Parathyroid adenoma (tissue), 2 donors: ENCODE measurements around the gene LONRF3.

Experiments used
- H2AFZ ChIP-seq: fragments of 300-600 bp; sonication (generic); one replicate; pipeline ENCODE4 v1.7.0; 2017; ENCODE audit warnings: antibody characterized with exemption, mild to moderate bottlenecking
- H3K27ac ChIP-seq: fragments of 300-600 bp; sonication (generic); one replicate; pipeline ENCODE4 v1.7.0; 2017
- H3K27me3 ChIP-seq: fragments of 300-600 bp; sonication (generic); one replicate; pipeline ENCODE4 v1.7.0; 2017; ENCODE audit warnings: low read length; ENCODE audit not compliant: control insufficient read depth, insufficient read depth
- H3K36me3 ChIP-seq: fragments of 300-600 bp; sonication (generic); one replicate; pipeline ENCODE4 v1.7.0; 2017; ENCODE audit warnings: low read length; ENCODE audit not compliant: control insufficient read depth, insufficient read depth
- H3K4me1 ChIP-seq: fragments of 300-600 bp; sonication (generic); one replicate; pipeline ENCODE4 v1.7.0; 2017; ENCODE audit warnings: control low read depth
- H3K4me2 ChIP-seq: fragments of 300-600 bp; sonication (generic); one replicate; pipeline ENCODE4 v1.7.0; 2017; ENCODE audit warnings: low read length
- H3K4me3 ChIP-seq: fragments of 300-600 bp; sonication (generic); one replicate; pipeline ENCODE4 v1.7.0; 2017; ENCODE audit warnings: low read depth, low read length
- H3K79me2 ChIP-seq: fragments of 300-600 bp; sonication (generic); one replicate; pipeline ENCODE4 v1.7.0; 2017; ENCODE audit warnings: control low read depth
- H3K9ac ChIP-seq: fragments of 300-600 bp; sonication (generic); one replicate; pipeline ENCODE4 v1.7.0; 2017; ENCODE audit warnings: mild to moderate bottlenecking
- H3K9me3 ChIP-seq: fragments of 300-600 bp; sonication (generic); one replicate; pipeline ENCODE4 v1.7.0; 2017; ENCODE audit warnings: low read length; ENCODE audit not compliant: control insufficient read depth
- CTCF ChIP-seq: fragments of 300-600 bp; sonication (generic); IDR thresholded peaks from one replicate; pipeline ENCODE4 v1.7.0; 2017; ENCODE audit warnings: antibody characterized with exemption, mild to moderate bottlenecking
- donor health status: primary hyperparathyroidism.

The LONRF3 gene

DNA sequence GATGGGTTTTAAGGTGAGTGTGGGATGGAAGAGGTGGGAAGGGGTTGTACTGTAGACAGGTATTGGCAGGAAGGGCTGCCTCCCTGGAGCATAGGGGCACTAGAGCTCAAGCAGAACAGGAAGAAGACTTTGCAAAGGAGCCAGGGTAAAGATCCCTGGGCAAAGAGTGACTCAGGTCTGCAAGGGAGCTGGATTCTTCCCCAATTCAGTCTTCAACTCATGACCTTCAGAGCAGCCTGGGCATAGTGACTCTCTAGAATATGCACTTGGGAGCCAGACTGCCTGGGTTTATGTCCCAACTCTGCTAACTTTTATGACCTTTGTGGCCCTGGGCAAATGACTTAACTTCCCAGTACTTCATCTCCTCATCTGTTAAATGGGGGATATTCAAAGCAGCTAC lies 4.0 kb downstream of the LONRF3 start:
- Histone ChIP-seq H3K4me3 (no peak overlapping the region), H3K9ac (no peak overlapping the region), H3K9me3 (no peaks in the 10 kb centered on the region), H3K27ac (no peak overlapping the region), H3K4me2 (no peak overlapping the region), H2AFZ (no peak overlapping the region), H3K79me2 (no peaks in the 10 kb centered on the region), H3K27me3 (no peaks in the 10 kb centered on the region), H3K4me1 (no peaks in the 10 kb centered on the region), H3K36me3 (no peaks in the 10 kb centered on the region)
- TF ChIP-seq CTCF = no peak

DNA sequence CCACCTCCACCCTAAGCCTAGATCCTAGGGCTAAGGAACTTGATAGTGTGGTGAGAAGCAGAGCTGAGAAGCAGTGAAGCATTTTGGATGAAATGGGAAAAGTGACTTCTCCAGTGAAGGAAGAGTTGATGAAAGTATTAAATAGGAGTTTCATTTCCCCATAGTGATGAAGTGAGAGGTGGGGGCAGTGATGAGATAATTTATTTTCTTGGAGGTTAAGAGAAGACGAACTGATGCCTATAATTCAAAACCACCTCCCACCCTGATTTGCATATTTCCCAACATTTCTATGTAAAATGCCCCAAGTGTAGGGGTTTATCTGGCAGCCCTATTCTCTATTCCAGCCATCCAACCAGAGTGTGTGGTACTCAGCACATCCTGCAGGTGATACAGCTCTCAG lies 6.3 kb downstream of the LONRF3 start:
- H3K4me1 ChIP-seq = no peaks in the 10 kb centered on the region
- no peaks in the 10 kb centered on the region for H3K36me3 ChIP-seq
- no peak overlapping the region for H2AFZ ChIP-seq
- H3K4me3 ChIP-seq = no peak overlapping the region
- H3K27me3 ChIP-seq = no peaks in the 10 kb centered on the region
- H3K27ac ChIP-seq = no peak overlapping the region
- H3K9ac ChIP-seq = no peak overlapping the region
- no peak for TF ChIP-seq CTCF
- no peak overlapping the region for H3K4me2 ChIP-seq
- no peaks in the 10 kb centered on the region for H3K79me2 ChIP-seq
- no peaks in the 10 kb centered on the region for H3K9me3 ChIP-seq

DNA sequence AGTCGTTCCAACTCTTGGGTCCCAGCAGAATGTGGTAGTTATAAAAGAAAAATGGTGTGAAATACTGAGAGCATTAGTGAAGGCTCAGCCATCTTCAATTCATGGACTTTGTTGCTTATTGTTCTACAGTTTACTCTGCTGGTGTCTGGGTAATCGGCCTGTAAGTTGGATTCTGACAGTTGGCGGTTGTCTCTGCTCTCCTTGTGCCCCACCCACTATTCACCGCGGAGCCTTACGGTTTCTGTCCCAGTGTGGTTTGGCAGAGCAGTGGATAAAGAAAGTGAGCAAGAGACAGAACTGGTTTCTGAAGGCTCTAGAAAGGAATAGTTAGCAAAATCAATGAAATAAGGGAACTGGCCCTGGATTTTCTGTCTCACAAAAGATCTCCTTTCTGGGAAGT lies 9.1 kb downstream of the LONRF3 start:
- no peak for TF ChIP-seq CTCF

DNA sequence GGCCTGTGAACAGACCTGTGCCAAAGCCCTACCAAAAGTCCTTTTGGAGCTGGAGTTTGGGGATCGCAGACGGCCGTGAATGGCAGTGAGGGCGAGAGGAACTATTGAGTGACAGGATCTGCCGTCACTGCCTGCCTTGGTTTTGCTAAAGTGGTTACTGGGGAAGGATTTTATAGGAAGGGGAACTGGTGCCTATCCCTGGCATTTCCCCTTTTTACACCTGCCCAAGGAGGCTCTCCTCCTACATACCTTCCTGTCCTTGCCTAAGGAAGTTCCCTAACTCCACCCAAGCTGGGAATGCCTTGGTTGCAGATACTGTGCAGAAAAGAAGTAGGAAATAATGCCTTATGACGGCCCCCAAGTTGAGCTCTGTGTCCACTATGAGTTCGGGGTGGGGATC lies 14.5 kb downstream of the LONRF3 start:
- H3K36me3 ChIP-seq = no peaks in the 10 kb centered on the region
- no peaks in the 10 kb centered on the region for H3K4me1 ChIP-seq
- H3K4me2 ChIP-seq = no peak overlapping the region
- no peak for TF ChIP-seq CTCF
- H3K9me3 ChIP-seq = no peaks in the 10 kb centered on the region
- H3K79me2 ChIP-seq = no peaks in the 10 kb centered on the region
- H3K9ac ChIP-seq = no peak overlapping the region
- no peak overlapping the region for H2AFZ ChIP-seq
- H3K27me3 ChIP-seq = no peaks in the 10 kb centered on the region
- H3K4me3 ChIP-seq = no peak overlapping the region
- no peak overlapping the region for H3K27ac ChIP-seq

More for the DNA sequence above, 9.1 kb downstream of the LONRF3 start:
- H2AFZ ChIP-seq = no peak overlapping the region
- no peak overlapping the region for H3K4me2 ChIP-seq
- H3K27ac ChIP-seq = no peak overlapping the region
- no peaks in the 10 kb centered on the region for H3K27me3 ChIP-seq
- no peak overlapping the region for H3K4me3 ChIP-seq
- H3K79me2 ChIP-seq = no peaks in the 10 kb centered on the region
- H3K9me3 ChIP-seq = no peaks in the 10 kb centered on the region
- H3K9ac ChIP-seq = no peak overlapping the region
- H3K4me1 ChIP-seq = no peaks in the 10 kb centered on the region
- H3K36me3 ChIP-seq = no peaks in the 10 kb centered on the region

- Histone ChIP-seq H3K9ac (no peak overlapping the region), H3K36me3 (no peaks in the 10 kb centered on the region), H3K27ac (no peak overlapping the region)
Observed at GRCh38 chrX:118989886-118990285, 15.5 kb downstream of the LONRF3 start.

More at GRCh38 chrX:118989886-118990285, 15.5 kb downstream of the LONRF3 start:
- no peak for TF ChIP-seq CTCF
- no peaks in the 10 kb centered on the region for H3K79me2 ChIP-seq
- no peaks in the 10 kb centered on the region for H3K4me1 ChIP-seq
- H3K9me3 ChIP-seq = no peaks in the 10 kb centered on the region
- no peak overlapping the region for H3K4me2 ChIP-seq
- no peaks in the 10 kb centered on the region for H3K27me3 ChIP-seq
- no peak overlapping the region for H3K4me3 ChIP-seq
- H2AFZ ChIP-seq = no peak overlapping the region
